GM21390 (cell line): Measurements from ENCODE around the gene AIPL1.

Experiments used
- ATAC-seq: cut with Tn5 transposase; IDR thresholded peaks from one replicate; pipeline ENCODE4 v1.9.1; 2021; ENCODE audit not compliant: unreplicated experiment

The AIPL1 gene

DNA sequence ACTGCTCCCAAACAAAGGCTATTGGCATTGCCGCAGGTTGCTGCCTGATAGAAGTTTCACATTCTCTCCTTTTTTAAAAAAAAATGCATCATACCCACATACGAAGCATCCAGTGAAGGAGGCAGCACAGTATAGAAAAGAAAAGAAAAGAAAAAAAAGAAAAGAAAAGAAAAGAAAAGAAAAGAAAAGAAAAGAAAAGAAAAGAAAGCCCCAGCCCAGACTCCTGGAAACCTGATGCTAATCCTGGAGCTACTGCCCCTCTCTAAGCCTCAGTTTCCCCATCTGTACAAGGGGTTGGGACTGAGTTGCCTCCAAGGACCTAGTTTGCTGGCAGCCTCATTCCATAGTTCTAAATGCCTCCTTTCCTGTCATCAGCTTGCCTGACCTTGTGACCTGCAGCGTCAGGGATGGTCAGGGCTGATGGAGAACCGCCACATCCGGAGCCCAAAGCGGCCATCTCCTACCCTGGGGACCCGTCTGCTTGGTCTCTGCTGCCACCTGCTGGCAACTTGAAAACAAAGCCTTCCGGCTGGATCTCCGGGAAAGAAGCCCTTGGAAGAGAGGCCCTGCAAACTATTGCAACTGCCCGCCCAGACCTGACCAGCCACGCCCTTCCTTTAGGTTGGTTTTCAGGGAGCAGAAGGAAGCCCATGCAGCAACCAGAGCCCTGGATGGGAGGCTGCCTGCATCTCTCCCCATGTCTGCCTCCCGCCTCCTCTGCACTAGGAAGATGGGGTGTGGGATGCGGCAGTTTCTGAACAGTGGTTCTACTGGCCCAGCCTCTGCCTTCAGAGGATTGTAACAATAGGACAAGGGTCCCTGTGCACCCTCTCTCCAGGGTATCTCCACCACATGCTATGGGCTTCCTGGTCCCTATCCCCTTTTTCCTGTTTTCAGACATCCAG lies 13.0 kb downstream of the AIPL1 start:
- ATAC-seq = no peak

DNA sequence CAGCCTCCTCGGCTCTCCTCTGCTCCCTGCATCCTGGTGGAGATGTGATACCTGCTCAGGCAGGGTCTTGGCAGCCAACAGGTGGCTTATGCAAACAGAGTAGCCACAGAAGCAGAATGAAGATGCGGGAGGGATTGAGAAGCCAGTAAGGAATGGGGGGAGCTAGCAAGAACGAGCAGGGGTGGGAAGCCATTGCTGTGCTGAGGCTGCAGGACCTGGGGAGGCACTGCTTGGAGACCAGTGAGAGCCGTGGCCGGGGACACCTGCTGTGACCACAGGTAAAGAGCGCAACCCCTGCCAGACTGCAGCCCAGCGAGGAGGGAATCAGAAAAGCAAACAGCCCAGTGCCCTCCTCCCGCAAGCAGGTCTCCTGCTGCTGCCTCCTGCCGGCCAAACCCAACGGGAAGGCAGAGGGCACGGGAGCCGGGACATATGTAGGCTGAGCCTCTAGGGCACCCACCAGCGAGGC lies 14.7 kb downstream of the AIPL1 start:
- no peak for ATAC-seq

DNA sequence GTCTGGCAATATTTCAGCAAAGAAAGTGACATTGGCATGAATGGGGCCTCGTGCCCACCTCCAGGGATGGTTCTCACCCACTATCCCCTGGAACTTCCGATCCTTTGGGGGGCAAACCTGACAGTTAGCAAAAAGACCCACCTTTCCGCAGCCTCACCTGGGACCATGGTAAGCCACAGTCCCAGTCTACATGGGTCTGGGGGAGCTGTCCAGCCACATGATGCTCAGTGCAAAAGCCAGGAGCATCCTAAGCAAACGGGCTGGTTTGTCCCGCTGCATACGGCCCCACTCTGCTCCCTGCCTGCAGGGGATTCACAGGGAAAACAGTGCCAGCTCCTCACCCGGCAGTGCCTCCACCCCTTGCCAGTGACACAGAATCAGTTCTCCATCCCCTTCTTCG lies 19.3 kb downstream of the AIPL1 start:
- no peak for ATAC-seq

DNA sequence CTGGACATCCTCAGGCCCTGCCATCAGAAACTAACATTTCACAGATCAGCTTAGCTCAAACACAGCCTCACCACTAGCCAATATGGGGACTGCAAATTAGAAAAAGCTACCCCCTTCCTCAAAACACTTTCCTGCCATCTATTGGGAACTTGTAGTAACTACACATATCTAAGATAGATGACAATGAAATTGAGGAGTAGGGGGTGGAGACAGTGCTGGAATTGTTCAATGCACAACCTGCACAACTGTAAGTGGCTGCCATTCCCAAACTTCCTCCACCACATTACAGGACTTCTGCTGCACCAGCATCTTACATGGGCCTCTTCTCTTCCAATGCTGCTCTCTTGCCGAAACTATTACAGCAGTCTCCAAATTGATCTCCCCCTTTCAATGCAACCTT lies 21.9 kb downstream of the AIPL1 start:
- no peak for ATAC-seq

DNA sequence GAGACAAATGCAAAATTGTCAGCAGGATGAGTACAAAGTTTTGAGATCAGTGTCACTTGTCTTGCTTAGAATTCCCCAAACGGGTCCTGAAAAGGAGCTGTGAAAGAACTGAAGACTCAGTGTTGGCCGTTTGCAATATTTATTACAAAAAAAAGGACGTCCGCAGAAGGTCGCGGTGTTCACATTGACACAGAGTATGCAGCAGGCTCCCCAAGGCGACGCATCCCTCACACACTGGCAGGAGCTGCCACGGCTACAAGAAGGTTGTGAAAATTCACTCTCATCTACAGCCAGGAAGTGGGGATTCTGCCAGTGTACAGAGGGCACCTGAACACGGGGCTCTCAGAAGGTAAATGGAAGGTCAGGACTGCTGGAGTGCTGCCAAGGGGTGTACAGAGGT lies 26.2 kb downstream of the AIPL1 start:
- ATAC-seq = no peak

DNA sequence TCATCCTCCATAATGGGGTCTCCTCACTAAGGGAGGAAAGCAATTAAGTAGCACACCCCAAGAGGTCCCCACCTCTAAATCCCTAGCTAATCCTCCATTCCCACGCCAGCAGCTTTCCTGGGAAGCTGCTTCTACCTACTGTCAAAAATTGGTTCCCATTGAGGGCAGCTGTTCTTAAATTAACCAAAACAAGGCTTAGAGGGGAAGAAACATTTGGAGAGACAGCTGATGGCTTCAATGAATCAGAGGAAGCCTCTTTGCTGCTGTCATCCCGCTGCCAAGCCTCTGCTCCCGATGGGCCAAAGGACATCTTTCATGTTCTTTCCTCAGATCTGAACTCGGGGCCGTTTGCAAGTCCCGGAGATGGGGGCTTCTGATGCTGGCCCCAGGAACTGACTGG lies 26.6 kb downstream of the AIPL1 start:
- ATAC-seq = no peak

DNA sequence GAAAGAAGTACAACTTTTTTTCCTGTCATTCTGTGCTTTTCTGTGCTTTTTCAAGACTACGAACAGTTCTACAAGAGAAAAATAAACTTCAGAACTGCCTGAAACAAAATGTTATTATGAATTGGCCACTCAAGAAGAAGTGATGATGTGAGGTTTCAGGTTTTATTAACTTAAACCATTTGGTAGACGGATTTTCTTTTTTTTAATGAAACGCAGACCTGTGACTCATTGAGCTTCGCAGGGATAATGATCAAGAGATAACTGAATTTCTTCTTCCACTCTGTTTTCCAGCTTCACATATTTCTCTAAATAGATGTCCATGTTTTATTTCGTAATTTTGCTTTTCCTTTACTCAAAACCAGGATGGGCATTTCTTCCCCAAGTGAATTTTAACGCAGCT lies 32.7 kb downstream of the AIPL1 start:
- no peak for ATAC-seq

DNA sequence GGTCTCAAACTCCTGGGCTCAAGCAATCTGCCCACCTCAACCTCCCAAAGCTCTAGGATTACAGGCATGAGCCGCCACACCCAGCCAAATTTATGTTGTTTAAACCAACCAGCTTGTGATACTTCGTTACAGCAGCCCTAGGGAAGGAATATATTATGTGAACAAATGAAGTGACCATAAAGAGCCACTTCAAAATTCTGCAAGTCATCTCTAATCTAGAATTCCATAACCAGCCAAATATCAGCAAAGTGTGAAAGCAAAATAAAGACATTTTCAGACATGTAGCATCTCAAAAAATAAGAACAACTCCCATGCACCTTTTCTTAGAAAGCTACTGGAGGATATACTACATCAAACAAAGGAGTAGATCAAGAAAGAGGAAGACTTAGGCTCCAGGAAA lies 36.0 kb downstream of the AIPL1 start:
- no peak for ATAC-seq

DNA sequence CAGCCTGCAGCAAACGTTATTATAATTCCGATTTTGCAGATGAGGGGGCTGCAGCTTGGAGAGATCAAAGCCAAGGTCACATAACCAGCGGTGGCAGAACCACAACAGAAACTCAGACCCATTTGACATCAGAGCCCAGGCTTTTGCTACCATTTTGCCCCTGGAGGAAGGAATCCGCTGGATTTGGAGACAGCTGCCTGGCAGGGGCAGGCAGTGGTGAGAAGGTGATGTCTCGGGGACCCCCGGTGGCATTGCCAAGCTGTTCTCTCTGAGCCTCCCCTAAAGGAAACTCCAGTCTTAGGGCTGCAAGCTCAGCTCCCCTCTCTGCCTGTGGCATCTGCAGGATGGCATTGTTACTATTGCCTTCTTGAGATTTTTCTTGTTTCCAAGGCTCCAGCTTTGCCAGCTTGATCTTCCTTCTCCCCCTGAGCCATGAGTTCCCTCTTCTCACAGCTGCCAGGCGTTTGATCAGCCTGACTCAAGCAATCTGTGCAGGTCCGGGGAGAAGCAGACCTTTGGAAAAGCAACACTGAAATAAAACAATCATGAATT lies 40.8 kb downstream of the AIPL1 start:
- ATAC-seq = no peak

DNA sequence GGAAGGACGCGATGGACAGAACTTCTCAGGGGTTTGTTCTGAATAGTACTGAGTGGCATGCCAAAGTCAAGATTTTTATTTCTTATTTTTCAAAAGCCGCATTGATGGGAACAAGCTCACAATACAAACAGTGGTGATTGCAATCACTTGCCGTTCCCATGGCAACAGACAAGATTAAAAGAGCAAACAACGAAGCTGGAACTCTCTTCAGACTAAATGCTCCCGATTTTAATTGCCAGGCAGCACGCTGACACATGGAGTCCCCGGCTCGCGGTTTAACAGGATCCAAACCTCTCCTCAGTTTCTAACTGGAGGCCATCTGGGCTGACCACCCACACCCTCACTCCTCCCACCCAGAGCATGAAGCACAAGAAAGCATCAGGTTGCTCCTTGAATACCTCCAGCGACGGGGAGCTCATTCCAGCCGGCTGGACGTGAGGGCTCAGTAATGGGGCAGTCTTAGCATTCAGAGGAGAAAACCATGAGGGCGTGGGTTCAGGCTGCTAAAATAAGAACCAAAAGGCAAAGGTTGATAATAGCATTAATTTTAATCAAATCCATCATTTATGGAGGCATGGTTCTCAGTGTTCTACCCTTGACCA lies 41.5 kb downstream of the AIPL1 start:
- ATAC-seq = no peak

DNA sequence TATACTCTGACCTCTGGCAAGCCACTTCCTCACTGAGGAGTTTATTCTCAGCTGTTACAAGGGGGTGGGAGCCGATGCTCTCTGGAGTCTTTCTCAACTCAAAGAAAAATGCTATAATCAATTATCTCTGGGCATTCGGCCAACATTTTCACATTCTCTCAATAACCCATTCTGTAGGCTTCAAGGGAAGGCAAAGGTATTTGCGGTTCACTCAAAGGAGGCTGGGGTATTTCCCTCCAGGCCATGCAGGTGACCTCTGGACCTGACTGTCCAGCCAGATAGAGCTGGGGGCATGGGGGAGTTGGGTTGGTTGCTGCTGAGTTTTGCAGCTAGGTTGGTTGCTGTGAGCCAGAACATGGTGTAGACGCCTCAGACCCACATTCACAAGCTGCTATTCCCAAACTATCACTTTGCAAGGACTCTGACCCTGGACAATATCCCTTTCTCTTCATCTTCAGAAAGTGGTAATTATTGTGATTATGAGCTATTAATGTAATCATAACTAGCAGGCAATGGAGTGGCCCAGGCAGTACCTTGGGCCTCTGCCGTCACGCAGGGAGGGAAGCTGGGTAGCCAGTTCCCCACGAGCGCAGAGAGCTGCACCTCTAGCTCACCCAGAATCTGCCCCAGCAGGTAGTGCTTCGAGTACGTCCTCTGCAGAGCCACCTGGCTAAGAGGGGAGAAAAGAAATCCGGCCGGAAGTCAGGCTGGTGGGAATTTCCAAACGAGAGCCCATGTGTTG lies 42.1 kb downstream of the AIPL1 start:
- ATAC-seq = no peak

DNA sequence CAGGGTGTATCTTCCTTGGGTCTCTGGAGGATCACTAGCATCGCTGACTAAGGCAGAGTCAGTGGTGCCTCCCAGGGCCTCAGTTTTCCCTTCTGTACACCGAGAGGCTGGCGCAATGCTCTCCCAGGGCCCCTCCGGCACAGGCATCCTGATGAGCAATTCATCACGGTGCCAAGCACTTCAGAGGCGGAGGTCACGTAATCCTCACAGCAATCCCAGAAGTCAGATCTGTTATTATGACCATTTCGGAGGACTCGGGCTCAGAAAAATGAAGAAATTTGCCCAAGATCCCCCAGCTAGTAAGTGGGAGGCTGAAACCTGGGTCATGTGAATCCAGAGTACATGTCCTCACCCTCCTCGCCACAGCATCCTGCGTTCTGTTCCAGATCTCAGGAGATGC lies 46.5 kb downstream of the AIPL1 start:
- no peak for ATAC-seq

DNA sequence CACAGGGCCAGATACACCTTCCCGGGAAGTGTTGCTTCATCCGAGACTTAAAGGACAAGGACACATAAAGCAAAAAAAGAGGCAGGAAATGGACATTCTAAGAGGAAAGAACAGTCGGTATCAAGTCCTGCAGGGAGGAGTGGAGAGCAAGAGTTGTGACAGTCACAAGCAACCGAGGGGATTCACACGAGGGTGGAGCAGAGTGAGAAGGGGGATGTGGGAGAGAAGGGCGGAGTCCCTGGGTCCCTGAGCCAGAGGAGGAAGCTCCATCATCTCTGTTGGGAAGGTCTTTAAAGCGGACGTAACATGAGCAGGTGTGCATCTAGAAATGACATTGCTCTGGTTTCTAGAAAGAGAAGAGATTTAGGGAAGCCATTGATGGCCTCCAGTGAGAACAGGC lies 47.1 kb downstream of the AIPL1 start:
- ATAC-seq = no peak

DNA sequence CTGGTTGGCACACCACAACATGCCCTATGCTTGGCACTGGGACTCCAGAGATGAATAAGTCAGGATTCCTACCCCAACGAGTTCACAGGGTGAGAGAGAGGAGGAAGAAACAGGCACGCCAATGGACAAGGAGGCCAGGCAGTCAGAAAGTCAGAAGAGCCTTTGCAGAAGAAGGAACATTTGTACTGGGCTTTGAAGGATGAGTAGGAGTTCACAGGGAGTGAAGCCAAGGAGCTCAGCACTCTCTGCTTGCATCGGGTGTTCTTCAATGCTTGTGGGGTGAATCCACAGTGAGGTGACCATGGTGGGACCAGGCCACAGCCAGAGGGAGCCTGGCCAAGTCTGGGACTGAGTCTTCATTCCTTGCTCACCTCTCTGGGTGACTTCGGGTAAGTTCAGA lies 47.5 kb downstream of the AIPL1 start:
- ATAC-seq = no peak

DNA sequence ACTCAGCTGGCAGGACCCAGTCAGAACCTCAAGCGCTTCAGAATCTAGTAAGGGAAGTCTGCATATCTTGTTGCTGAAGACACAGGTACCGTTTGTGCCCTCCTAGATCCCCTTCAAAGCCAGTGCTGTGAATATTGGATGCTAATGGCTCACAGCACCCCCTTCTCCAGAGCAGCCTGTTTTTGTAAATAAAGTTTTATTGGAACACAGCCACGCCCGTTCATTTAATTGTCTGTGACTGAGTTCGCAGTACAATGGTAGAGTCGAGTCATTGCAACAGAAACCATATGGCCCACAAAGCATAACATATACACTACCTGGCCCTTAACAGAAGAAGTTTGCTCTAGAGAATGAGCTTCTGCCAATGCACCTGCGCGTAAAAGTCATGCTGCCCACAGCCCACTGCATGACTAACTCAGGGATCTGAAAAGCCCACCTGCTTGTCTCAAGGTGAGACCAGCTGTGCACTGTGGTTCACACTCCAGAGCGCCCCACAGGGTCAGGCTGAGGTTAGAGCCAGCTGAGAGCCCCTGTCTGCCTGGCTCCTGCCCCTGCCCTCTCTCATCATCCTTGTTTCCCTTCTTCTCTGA lies 48.8 kb downstream of the AIPL1 start:
- ATAC-seq = no peak

DNA sequence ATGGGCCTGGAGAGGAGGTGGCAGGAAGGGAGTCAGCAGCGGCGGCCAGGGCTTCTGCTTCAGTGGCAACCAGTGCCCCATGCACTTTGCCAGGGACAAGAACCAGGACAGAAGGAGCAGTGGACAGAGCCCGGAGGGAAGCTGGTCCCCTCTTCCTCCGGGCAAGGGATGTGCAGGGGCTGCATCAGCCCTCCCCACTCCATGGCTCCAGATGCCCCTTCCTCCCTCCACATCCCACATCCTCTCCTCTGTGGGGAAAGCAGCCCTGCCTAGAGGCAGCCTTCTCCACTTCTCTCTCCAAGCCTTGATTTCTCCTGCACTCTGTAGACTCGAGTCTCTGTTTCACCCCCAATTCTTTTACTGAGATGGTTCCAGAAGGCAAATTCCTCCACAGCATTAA lies 50.4 kb downstream of the AIPL1 start:
- ATAC-seq = no peak

DNA sequence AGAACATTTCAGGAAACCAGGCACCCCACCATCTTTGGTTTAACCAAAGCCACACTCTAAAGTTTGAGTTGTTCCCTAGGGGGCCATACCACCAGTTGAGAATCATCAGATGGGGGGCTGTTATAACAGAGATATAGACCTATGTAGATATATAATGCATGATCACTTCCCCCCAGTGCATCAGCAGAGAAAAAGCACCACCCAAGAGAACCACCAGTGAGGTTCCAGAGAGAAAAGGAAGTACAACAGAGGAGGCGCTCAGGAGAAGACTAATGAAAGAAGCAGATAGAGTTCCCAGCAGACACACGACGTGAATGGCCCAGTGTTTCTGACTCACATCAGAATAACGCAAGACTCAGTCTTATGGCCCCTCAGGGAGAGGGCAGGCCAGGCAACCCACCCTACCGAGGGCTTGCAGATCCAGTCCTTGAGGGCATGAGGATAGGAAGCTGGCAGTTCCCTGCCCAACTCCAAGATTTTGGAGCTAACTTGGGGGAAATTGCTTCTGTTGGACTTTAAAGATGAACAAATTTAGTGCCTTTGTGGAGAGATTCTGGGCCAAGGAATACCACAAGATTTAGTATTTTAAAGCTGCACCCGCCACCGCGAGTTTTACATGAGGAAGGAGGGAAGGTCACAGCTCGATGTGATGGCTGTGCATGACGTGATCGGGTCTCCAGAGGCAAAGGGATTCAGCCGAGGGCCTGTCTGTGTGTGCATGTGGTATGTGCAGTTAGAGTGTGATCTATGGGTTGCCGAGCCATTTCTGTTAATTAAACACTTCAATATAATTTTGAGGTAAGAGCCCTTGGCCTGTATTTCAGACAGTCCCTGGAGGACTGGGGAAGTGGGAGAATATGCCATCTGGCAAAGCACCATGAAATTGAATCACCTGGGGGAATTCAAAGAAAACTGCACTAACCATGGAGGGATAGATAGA lies 53.1 kb downstream of the AIPL1 start:
- no peak for ATAC-seq

DNA sequence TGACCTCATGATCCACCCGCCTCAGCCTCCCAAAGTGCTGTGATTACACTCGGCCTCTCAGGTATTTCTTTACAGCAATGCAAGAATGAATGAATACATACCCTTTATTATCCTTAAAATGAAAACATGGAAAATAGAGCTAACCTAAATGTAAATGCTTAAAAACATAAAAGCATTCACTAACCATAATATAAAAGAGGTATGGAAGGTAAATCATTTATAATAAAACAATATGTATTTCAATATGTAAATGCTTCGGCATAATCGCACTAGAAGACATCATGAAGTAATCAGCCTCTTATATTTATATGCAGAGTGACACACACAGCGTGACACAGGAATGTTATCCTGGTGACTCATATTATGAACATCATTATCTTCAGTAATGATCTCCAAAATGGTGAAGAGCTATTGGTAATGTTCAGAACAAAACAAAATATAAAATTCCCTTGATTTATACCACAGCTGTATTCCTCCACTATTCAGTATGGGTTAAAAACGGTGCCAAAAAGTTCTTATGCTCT lies 53.9 kb downstream of the AIPL1 start:
- no peak for ATAC-seq

DNA sequence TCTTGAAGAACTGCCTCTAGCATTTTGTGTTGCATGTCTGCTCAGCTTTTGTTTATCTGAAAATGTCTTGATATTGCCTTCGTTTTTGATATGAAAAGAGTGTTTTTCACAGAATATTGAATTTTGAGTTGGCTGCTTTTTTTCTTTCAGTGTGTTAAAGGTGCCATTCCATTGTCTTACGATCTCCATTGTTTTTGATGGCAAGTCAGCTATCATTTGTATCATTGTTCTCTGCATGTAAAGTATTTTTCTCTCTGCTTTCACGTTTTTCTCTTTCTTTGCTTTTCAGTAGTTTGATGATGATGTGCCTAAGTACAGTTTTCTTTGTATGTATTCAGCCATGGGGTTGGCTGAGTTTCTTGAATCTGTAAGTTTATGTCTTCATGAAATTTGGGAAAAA lies 57.0 kb downstream of the AIPL1 start:
- no peak for ATAC-seq

DNA sequence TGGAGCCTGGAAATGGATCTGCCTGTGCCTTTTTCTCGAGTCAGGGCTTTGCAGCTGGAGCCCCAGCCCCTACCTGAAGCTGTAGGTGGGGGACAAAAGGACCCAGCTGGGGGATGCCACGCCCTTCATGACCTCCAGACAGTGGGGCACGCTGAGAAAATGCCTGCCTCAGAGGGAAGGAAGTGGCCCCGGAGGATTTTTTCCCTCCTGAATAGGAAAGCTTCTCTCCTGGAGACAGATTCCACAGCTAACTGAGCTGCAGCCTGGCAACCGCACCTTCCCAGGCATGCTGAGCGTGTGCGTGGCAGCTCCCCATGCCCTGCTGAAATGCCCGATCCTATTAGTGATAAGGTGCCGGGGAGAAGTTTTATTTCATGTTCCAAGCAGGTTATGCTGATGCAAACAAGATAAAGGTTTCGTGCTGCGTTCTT lies 58.0 kb downstream of the AIPL1 start:
- ATAC-seq = no peak
